GM12864 (cell line): ENCODE data around the gene GCH1.
"Not testable (repeated sequence)": the region's sequence is repeated elsewhere in the genome, so short reads cannot be mapped to it uniquely, and the experiment has no call there.

Source experiments
- DNase-seq: peaks from one replicate; pipeline ENCODE4 v3.0.0-alpha.2; 2011; ENCODE audit warnings: low read depth
- H3K4me3 ChIP-seq: 2 replicates; pipeline ENCODE4 v1.5.1; 2011; ENCODE audit warnings: mild to moderate bottlenecking, low read depth, low read length, control low read depth
- CTCF ChIP-seq: IDR thresholded peaks from 2 replicates; pipeline ENCODE4 v1.5.1; 2011; ENCODE audit warnings: low read depth, mild to moderate bottlenecking, moderate library complexity, low read length, control low read depth, inconsistent platforms; ENCODE audit errors: missing control alignments

The GCH1 gene

DNA sequence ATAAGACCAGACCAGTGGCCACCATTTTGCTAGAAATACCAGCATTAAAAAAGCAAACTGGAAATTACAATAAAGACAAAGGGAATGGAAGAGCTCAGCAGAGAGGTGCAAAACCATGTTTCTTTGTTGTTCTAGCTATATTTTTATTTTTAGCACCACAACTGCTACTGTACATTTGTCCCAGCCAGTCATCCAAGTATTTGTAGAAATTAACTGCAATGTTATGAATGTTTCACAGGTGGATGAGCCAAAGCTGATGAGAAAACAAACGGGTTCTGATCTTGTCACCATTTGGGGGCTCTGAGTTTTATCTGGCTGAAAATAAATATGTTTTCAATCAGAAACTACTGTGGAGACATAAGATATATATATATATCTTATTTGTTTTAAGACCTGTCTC is 24.9 kb upstream of the GCH1 start:
- TF ChIP-seq CTCF, result no peak
- no peak overlapping the region; the same call in 1 of the 2 replicates for H3K4me3 ChIP-seq
- DNase-seq, result no peak

- not testable (repeated sequence) for DNase-seq, H3K4me3 ChIP-seq
These were observed 23.9 kb upstream of the GCH1 start for GRCh38 chr14:54926570-54926969.

DNA sequence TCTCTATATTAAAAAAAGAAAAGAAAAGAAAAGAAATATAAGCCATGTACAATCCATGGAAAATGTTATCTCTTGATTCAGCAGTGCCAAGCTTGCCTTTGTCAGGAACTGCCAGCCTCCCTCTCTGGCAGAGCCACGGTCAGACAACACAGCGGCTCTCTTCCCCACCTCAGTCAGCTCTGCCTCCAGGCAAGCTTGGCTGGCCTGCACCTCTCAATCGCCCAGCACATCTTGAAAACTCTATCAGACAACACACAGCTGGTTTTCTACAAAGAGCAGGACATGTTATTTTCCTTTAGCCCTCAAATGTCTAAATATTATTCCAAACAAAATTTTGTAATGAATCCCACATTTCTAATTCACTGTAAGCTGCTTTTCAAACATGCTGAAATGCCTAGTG is 20.0 kb upstream of the GCH1 start:
- DNase-seq, result no peak
- H3K4me3 ChIP-seq, result no peak overlapping the region
- no peak for TF ChIP-seq CTCF

- TF ChIP-seq CTCF, result no peak
- DNase-seq, result no peak
- no peak overlapping the region for H3K4me3 ChIP-seq
These were observed 17.4 kb upstream of the GCH1 start for GRCh38 chr14:54920052-54920451.

DNA sequence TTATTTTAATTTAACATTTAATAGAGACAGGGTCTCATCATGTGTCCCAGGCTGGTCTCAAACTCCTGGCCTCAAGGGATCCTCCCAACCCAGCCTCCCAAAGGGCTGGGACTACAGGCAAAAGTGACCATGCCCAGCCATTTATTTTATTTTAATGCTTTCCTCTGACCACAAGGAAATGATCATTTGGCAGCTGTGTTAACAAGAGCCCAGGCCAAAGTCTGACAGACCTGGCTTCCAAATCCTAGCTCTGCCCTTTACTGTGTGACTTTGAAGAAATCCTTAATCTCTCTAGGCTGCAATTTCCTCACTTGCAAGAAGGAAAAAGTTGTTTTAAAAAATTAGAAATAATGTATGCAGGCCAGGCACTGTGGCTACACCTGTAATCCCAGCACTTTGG is 16.7 kb upstream of the GCH1 start:
- no peak for TF ChIP-seq CTCF

DNA sequence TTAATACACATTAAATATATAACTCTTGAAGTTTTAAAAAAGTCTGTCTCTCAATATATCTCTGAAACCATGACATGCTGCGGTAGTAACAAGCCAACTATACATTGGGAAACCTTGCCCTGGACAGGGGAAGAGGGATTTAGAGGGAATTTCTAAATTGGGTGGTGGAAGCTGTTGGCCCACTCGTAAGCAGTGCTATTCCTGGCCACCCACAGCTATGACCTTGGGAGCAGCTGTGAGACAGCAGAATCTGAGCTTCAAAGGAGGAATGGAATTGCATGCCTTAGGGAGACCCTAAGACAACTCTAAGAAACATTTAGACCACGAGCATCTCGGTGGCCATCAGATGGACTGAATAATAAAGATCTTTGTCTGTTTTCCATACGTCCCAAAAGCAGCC is 15.8 kb upstream of the GCH1 start:
- DNase-seq, result no peak
- H3K4me3 ChIP-seq, result no peak overlapping the region
- TF ChIP-seq CTCF, result no peak

More for the DNA sequence above, 16.7 kb upstream of the GCH1 start:
- no peak overlapping the region for H3K4me3 ChIP-seq
- DNase-seq, result no peak

DNA sequence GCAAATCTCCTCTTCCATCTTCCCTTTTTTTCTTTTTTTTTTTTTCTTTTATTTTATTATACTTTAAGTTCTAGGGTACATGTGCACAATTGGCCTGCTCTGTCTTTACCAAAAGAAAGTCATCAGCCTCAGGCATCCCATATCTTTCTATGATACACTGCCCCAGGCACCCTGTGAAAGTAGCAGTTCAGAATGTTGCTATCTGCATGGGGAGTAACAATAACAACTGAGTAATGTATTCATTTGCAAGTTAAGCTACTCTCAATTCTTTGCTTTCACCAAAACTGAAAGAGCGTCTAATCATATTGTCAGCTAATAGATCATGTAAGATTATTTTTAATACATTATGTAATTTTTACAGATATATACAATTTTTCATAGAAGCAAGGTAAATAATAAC is 13.5 kb upstream of the GCH1 start:
- no peak for DNase-seq
- no peak for TF ChIP-seq CTCF
- no peak overlapping the region for H3K4me3 ChIP-seq
